NCI-H2171 treated with DMSO at 0.1 percent for 48 hours (cell line): Measurements from ENCODE around the gene TBC1D5.
"Not testable (repeated sequence)": the region's sequence is repeated elsewhere in the genome, so short reads cannot be mapped to it uniquely, and the experiment has no call there.

Experiments
- DNase-seq: peaks from one replicate; lab custom pipeline; 2025; lab: John Stamatoyannopoulos, UW

TBC1D5 gene

GRCh38 chr3:17742102-17742879, at the start of gene TBC1D5:
Gene TBC1D5 (minus strand): TSS chr3:17742631. CDS start chr3:17508570, 234,061 bp downstream.
- DNase-seq: peak; percentile 90

- DNase-seq: no peak
Observed at GRCh38 chr3:17783426-17783825, 41.0 kb upstream of the TBC1D5 start.

GRCh38 chr3:17782751-17783150, 40.3 kb upstream of the TBC1D5 start:
- DNase-seq: no peak

- not testable (repeated sequence) for DNase-seq
Observed at GRCh38 chr3:17780369-17780768, 37.9 kb upstream of the TBC1D5 start.

GRCh38 chr3:17779304-17780250, 37.1 kb upstream of the TBC1D5 start:
- DNase-seq: not testable (repeated sequence)

- not testable (repeated sequence) for DNase-seq
Observed at GRCh38 chr3:17777326-17777725, 34.9 kb upstream of the TBC1D5 start.

- no peak for DNase-seq
Observed at GRCh38 chr3:17775073-17775472, 32.6 kb upstream of the TBC1D5 start.

- DNase-seq: not testable (repeated sequence)
Observed at GRCh38 chr3:17774180-17774910, 31.9 kb upstream of the TBC1D5 start.

GRCh38 chr3:17772556-17772955, 30.1 kb upstream of the TBC1D5 start:
- DNase-seq: no peak

GRCh38 chr3:17771177-17772017, 29.0 kb upstream of the TBC1D5 start:
- no peak for DNase-seq

- DNase-seq: no peak
Observed at GRCh38 chr3:17770682-17771081, 28.3 kb upstream of the TBC1D5 start.

- DNase-seq: no peak
Observed at GRCh38 chr3:17765819-17766472, 23.5 kb upstream of the TBC1D5 start.

GRCh38 chr3:17761563-17761962, 19.1 kb upstream of the TBC1D5 start:
- DNase-seq: no peak

GRCh38 chr3:17759901-17760300, 17.5 kb upstream of the TBC1D5 start:
- no peak for DNase-seq

- DNase-seq: no peak
Observed at GRCh38 chr3:17755836-17756235, 13.4 kb upstream of the TBC1D5 start.

GRCh38 chr3:17753632-17753992, 11.2 kb upstream of the TBC1D5 start:
- no peak for DNase-seq

GRCh38 chr3:17752876-17753631, 10.6 kb upstream of the TBC1D5 start:
- DNase-seq: no peak

- DNase-seq: no peak
Observed at GRCh38 chr3:17752436-17752835, 10.0 kb upstream of the TBC1D5 start.

- no peak for DNase-seq
Observed at GRCh38 chr3:17749705-17750293, 7.4 kb upstream of the TBC1D5 start.

- no peak for DNase-seq
Observed at GRCh38 chr3:17749281-17749680, 6.8 kb upstream of the TBC1D5 start.
